Measurements from ENCODE around the gene NTMT1.

The NTMT1 gene

GRCh38 chr9:129640871-129641749 lies 15.1 kb downstream of the NTMT1 start:
- WGBS, 2 donors (ENCODE audit: extremely low coverage in 2 of 2, insufficient read length in 2 of 2, insufficient replicate concordance in 1 of 2) = no CpG with 5 or more reads among the region's 44 CpGs
- Histone ChIP-seq H4K91ac (ENCODE audit: low read depth, low read length, poor library complexity) (no peak overlapping the region), H3K4me1 (ENCODE audit: control insufficient read depth in 2 of 2, insufficient read depth in 1 of 2, low read depth in 1 of 2, low read length in 2 of 2) (peaks cover 11% of the 10 kb centered on the region in 2 donors), H3K9ac (ENCODE audit: low read depth, low read length, poor library complexity) (peak overlapping the region; percentile 95), H3K4ac (ENCODE audit: low read length) (no peak overlapping the region), H4K8ac (ENCODE audit: low read depth, low read length) (peak overlapping the region; percentile 17), H2BK12ac (ENCODE audit: low read length) (no peak overlapping the region), H3K4me3 (ENCODE audit: low read length in 2 of 2) (peak overlapping the region; percentile 95 to 98), H3K36me3 (replicated peaks in 1 of 2; ENCODE audit: control insufficient read depth in 2 of 2, insufficient read depth in 2 of 2, low read length in 2 of 2) (peaks cover 27 to 38% of the 10 kb centered on the region in 2 donors), H2AK5ac (ENCODE audit: low read depth, low read length) (peak overlapping the region; percentile 88), H2AFZ (ENCODE audit: low read length) (peak overlapping the region; percentile 96), H2BK120ac (ENCODE audit: low read depth, low read length) (no peak overlapping the region), H3K18ac (ENCODE audit: low read length) (peak overlapping the region; percentile 78), H2BK5ac (ENCODE audit: low read length) (peak overlapping the region; percentile 24), H3K9me3 (replicated peaks in 1 of 2; ENCODE audit: control insufficient read depth in 2 of 2, insufficient read depth in 1 of 2, low read depth in 1 of 2, low read length in 2 of 2) (no peaks in the 10 kb centered on the region), H3K27ac (replicated peaks; ENCODE audit: low read length) (no peak overlapping the region), H3K4me2 (ENCODE audit: insufficient read depth, low read length, poor library complexity, severe bottlenecking) (peak overlapping the region; percentile 89), H3K14ac (ENCODE audit: low read length) (peak overlapping the region; percentile 38), H2BK15ac (ENCODE audit: low read length) (no peak overlapping the region), H3K23ac (ENCODE audit: low read depth, low read length, poor library complexity) (peak overlapping the region; percentile 80), H3K27me3 (ENCODE audit: control insufficient read depth in 3 of 3, insufficient read depth in 3 of 3, low read depth in 1 of 3, low read length in 3 of 3) (no peaks in the 10 kb centered on the region), H3K79me1 (ENCODE audit: low read depth, low read length) (peaks cover 20% of the 10 kb centered on the region)
- no peak for DNase-seq (ENCODE audit: low spot score)

GRCh38 chr9:129641750-129642585 lies 16.0 kb downstream of the NTMT1 start, which contains the start of gene ASB6:
TSS of gene ASB6 (minus strand) at chr9:129642151. CDS start at chr9:129641999, 152 bp downstream.
- DNase-seq (ENCODE audit: low spot score) = peak; percentile 99
- H2BK5ac ChIP-seq (ENCODE audit: low read length) = no peak within 1 kb of the TSS
- peak within 1 kb of the TSS; percentile 95 for H3K9ac ChIP-seq (ENCODE audit: low read depth, low read length, poor library complexity)
- H3K9me3 ChIP-seq (replicated peaks in 1 of 2; ENCODE audit: control insufficient read depth in 2 of 2, insufficient read depth in 1 of 2, low read depth in 1 of 2, low read length in 2 of 2) = no peaks in the 10 kb centered on the region
- peak within 1 kb of the TSS; percentile 38 for H3K14ac ChIP-seq (ENCODE audit: low read length)
- no peaks in the 10 kb centered on the region for H3K27me3 ChIP-seq (ENCODE audit: control insufficient read depth in 3 of 3, insufficient read depth in 3 of 3, low read depth in 1 of 3, low read length in 3 of 3)
- H3K23ac ChIP-seq (ENCODE audit: low read depth, low read length, poor library complexity) = peak within 1 kb of the TSS; percentile 80
- peak within 1 kb of the TSS; percentile 49 for H3K27ac ChIP-seq (replicated peaks; ENCODE audit: low read length)
- H2BK12ac ChIP-seq (ENCODE audit: low read length) = no peak within 1 kb of the TSS
- peak within 1 kb of the TSS; percentile 89 for H3K4me2 ChIP-seq (ENCODE audit: insufficient read depth, low read length, poor library complexity, severe bottlenecking)
- no peak within 1 kb of the TSS for H4K8ac ChIP-seq (ENCODE audit: low read depth, low read length)
- peak within 1 kb of the TSS; percentile 78 for H3K18ac ChIP-seq (ENCODE audit: low read length)
- WGBS, 2 donors (ENCODE audit: extremely low coverage in 2 of 2, insufficient read length in 2 of 2, insufficient replicate concordance in 1 of 2) = no CpG with 5 or more reads among the region's 93 CpGs
- H2BK15ac ChIP-seq (ENCODE audit: low read length) = no peak within 1 kb of the TSS
- H3K79me1 ChIP-seq (ENCODE audit: low read depth, low read length) = peaks cover 20% of the 10 kb centered on the region
- peak within 1 kb of the TSS; percentile 76 for H2BK120ac ChIP-seq (ENCODE audit: low read depth, low read length)
- H3K4ac ChIP-seq (ENCODE audit: low read length) = no peak within 1 kb of the TSS
- H3K4me3 ChIP-seq (ENCODE audit: low read length in 2 of 2) = peak within 1 kb of the TSS; percentile 95 to 98
- peak within 1 kb of the TSS; percentile 88 for H2AK5ac ChIP-seq (ENCODE audit: low read depth, low read length)
- H2AFZ ChIP-seq (ENCODE audit: low read length) = peak within 1 kb of the TSS; percentile 96
- H3K36me3 ChIP-seq (replicated peaks in 1 of 2; ENCODE audit: control insufficient read depth in 2 of 2, insufficient read depth in 2 of 2, low read length in 2 of 2) = peaks cover 25 to 30% of the 10 kb centered on the region in 2 donors
- peaks cover 11% of the 10 kb centered on the region in 2 donors for H3K4me1 ChIP-seq (ENCODE audit: control insufficient read depth in 2 of 2, insufficient read depth in 1 of 2, low read depth in 1 of 2, low read length in 2 of 2)
- no peak within 1 kb of the TSS for H4K91ac ChIP-seq (ENCODE audit: low read depth, low read length, poor library complexity)

GRCh38 chr9:129643706-129644105 lies 17.7 kb downstream of the NTMT1 start:
- H3K14ac ChIP-seq (ENCODE audit: low read length) = no peak overlapping the region
- no CpG with 5 or more reads among the region's 10 CpGs for WGBS, 2 donors (ENCODE audit: extremely low coverage in 2 of 2, insufficient read length in 2 of 2, insufficient replicate concordance in 1 of 2)
- no peak overlapping the region for H2AK5ac ChIP-seq (ENCODE audit: low read depth, low read length)

More at GRCh38 chr9:129643706-129644105, 17.7 kb downstream of the NTMT1 start:
- no peak overlapping the region for H3K27ac ChIP-seq (replicated peaks; ENCODE audit: low read length)
- no peak for DNase-seq (ENCODE audit: low spot score)
- H3K4ac ChIP-seq (ENCODE audit: low read length) = no peak overlapping the region
- no peak overlapping the region for H3K4me2 ChIP-seq (ENCODE audit: insufficient read depth, low read length, poor library complexity, severe bottlenecking)
- no peak overlapping the region for H3K9ac ChIP-seq (ENCODE audit: low read depth, low read length, poor library complexity)
- H2BK15ac ChIP-seq (ENCODE audit: low read length) = no peak overlapping the region
- H3K79me1 ChIP-seq (ENCODE audit: low read depth, low read length) = peaks cover 18% of the 10 kb centered on the region
- peaks cover 11 to 19% of the 10 kb centered on the region in 2 donors for H3K4me1 ChIP-seq (ENCODE audit: control insufficient read depth in 2 of 2, insufficient read depth in 1 of 2, low read depth in 1 of 2, low read length in 2 of 2)
- no peak overlapping the region for H2AFZ ChIP-seq (ENCODE audit: low read length)
- H2BK12ac ChIP-seq (ENCODE audit: low read length) = no peak overlapping the region
- no peak overlapping the region for H3K4me3 ChIP-seq (ENCODE audit: low read length in 2 of 2)
- no peak overlapping the region for H4K8ac ChIP-seq (ENCODE audit: low read depth, low read length)
- H3K23ac ChIP-seq (ENCODE audit: low read depth, low read length, poor library complexity) = no peak overlapping the region
- H4K91ac ChIP-seq (ENCODE audit: low read depth, low read length, poor library complexity) = no peak overlapping the region
- H3K27me3 ChIP-seq (ENCODE audit: control insufficient read depth in 3 of 3, insufficient read depth in 3 of 3, low read depth in 1 of 3, low read length in 3 of 3) = no peaks in the 10 kb centered on the region
- H3K9me3 ChIP-seq (replicated peaks in 1 of 2; ENCODE audit: control insufficient read depth in 2 of 2, insufficient read depth in 1 of 2, low read depth in 1 of 2, low read length in 2 of 2) = no peaks in the 10 kb centered on the region
- H2BK5ac ChIP-seq (ENCODE audit: low read length) = no peak overlapping the region
- no peak overlapping the region for H3K18ac ChIP-seq (ENCODE audit: low read length)
- peaks cover 9 to 13% of the 10 kb centered on the region in 2 donors for H3K36me3 ChIP-seq (replicated peaks in 1 of 2; ENCODE audit: control insufficient read depth in 2 of 2, insufficient read depth in 2 of 2, low read length in 2 of 2)
- no peak overlapping the region for H2BK120ac ChIP-seq (ENCODE audit: low read depth, low read length)

Data from neuronal stem cell (in vitro differentiated cells).